ENCODE results near the gene CFD.
A peak's percentile ranks its signal among the peaks of the same experiment; 100 is the strongest.

CFD gene

DNA sequence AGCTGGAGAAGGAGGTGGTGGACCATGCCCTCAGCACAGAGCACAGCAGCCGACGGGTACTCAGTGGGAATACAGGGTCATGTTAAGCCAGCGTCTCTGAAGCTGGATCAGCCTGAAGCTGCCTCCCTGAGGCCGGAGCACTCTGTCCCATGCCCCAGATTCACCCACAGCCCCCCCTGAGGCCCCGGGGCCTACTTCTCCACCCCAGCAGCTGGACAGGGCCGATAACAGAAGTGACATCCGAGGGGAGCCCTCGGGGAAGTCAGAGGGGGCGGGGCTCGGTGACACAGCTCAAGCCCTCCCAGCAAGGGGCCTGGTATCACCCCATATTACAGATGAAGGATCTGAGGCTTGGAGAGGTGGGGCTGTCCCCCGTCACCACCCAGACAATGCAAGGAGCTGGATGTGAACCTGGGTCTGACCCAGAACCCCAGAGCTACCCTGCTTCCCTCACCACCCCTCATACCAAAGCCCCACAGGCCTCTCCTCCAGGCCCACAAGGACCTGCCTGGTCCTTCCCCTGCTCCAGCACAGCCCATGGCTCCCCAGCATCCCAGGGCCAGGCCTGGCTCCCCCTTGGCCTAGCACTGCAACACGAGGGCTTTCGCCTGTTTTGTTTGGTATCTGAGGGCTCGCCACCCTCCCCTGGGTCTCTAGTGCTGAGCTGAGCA is 47.9 kb downstream of the CFD start:
- DNase-seq, result peak; percentile 13

DNA sequence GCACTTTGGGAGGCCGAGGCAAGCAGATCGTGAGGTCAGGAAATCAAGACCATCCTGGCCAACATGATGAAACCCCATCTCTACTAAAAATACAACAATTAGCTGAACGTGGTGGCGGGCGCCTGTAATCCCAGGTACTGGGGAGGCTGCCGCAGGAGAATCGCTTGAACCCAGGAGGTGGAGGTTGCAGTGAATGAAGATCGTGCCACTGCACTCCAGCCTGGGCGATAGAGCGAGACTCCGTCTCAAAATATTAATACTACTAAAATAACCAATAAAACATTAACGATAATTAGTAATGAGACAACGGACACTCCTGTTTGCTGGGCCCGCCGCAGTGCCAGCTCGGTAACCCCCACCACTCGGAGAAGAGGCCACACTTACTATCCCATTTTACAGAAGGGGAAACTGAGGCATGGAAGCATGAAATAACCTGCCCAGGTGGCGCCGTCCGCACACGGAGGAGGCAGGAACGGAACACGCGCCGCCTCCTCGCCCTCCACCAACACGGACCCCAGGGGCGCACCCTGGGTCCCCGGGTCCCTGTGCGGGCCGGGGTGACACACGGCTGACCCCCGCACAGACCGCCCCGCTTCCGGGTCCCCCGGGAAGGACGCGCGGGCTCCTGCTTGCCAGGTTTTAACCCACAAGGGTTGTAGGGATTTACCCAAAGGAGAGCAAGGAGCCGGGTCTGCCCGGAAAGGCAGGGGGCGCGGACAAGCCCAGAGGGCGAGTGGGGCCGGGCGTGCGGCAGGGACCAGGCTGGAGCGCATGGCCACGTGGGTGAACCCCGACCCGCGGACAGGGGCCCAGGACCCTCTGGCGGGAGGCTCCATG is 52.0 kb downstream of the CFD start:
- DNase-seq, result peak; percentile 16

DNA sequence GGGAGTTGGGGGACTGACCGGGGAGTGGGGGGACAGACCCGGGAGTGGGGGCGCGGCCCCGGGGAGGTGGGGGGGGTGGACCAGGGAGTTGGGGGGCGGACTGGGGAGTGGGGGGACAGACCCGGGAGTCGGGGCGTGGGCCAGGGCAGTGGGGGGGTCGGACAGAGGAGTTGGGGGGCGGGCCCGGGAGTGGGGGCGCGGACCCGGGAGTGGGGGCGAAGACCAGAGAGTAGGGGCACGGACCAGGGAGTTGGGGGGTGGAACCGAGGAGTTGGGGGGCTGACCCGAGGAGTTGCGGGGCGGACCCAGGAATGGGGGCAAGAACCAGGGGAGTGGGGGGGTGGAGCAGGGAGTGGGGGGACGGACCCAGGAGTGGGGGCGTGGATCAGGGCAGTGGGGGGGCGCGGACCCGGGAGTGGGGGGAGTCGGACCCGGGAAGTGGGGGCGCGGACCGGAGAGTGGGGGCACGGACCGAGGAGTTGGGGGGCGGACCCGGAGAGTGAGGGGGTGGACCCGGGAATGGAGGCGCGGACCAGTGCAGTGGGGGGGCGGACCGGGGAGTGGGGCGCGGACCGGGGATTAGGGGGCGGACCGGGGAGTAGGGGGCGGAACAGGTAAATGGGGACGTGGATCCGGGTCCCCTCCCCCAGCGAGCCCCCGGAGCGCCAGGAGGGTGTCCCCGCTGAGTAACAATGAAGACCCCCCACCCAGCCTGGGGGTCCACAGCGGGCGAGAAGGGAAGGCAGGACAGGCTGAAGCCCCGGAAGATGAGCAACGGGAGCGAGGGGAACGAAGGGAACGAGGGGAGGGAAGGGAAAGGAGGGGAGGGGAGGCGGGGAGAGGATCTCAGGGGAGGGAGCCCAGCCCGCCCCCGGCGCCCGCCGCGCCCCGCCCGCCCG is 53.0 kb downstream of the CFD start:
- peak; percentile 41 for DNase-seq

Data from effector CD8-positive, alpha-beta T cell (primary cell).